CD14-positive monocyte (primary cell): Measurements from ENCODE around the gene TMEM14A. TPM values are rescaled to one million over a fixed set of nuclear protein-coding genes. Genes with fewer than 3 reads are reported as not detected.
A peak's percentile ranks its signal among the peaks of the same experiment; 100 is the strongest.

Experiments
- DNase-seq, 3 donors: peaks; one replicate each; pipeline ENCODE4 v3.0.0-alpha.2; 2011 to 2022
- H2AFZ ChIP-seq: 2 replicates; pipeline ENCODE4 v1.6.0; 2012; ENCODE audit warnings: mild to moderate bottlenecking, low read depth, low read length, inconsistent platforms; ENCODE audit not compliant: insufficient read depth, poor library complexity, severe bottlenecking
- H3K27ac ChIP-seq, 2 donors: 1 replicate in 1 of 2; 2 replicates in 1 of 2; pipeline ENCODE4 v1.5.1; 2012 to 2013; ENCODE audit warnings: low read length in 2 of 2, control low read depth in 1 of 2, inconsistent platforms in 1 of 2, low read depth in 1 of 2, mild to moderate bottlenecking in 1 of 2
- H3K27me3 ChIP-seq, 2 donors: one replicate each; pipeline versions ENCODE4 v1.6.0 to v1.6.1; 2011 to 2013; ENCODE audit warnings: low read length in 2 of 2; ENCODE audit not compliant: control insufficient read depth in 2 of 2, insufficient read depth in 2 of 2
- H3K36me3 ChIP-seq, 2 donors: replicated peaks in 1 of 2; 1 replicate in 1 of 2; 2 replicates in 1 of 2; pipeline versions ENCODE4 v1.5.1 to v1.6.1; 2012 to 2013; ENCODE audit warnings: low read length in 2 of 2, control low read depth in 1 of 2, inconsistent platforms in 1 of 2, mild to moderate bottlenecking in 1 of 2; ENCODE audit not compliant: insufficient read depth in 2 of 2, control insufficient read depth in 1 of 2
- H3K4me1 ChIP-seq, 2 donors: 1 replicate in 1 of 2; 2 replicates in 1 of 2; pipeline versions ENCODE4 v1.5.1 to v1.6.1; 2012 to 2013; ENCODE audit warnings: low read length in 2 of 2, control low read depth in 1 of 2, inconsistent platforms in 1 of 2, mild to moderate bottlenecking in 1 of 2, moderate library complexity in 1 of 2; ENCODE audit not compliant: insufficient read depth in 2 of 2, control insufficient read depth in 1 of 2
- H3K4me2 ChIP-seq: replicated peaks from 2 replicates; pipeline ENCODE3; 2012; ENCODE audit warnings: low read length, moderate library complexity, mild to moderate bottlenecking; ENCODE audit not compliant: poor library complexity, severe bottlenecking; ENCODE audit errors: extremely low read depth
- H3K4me3 ChIP-seq, 3 experiments: fragments of 200-600 bp in 1 of 3; sonication (generic) in 1 of 3; replicated peaks in 1 of 3; 1 replicate in 2 of 3; 2 replicates in 1 of 3; pipeline ENCODE4 v1.5.1; 2011 to 2013; ENCODE audit warnings: low read length in 3 of 3, mild to moderate bottlenecking in 3 of 3, control low read depth in 2 of 3, low read depth in 2 of 3, inconsistent platforms in 1 of 3, moderate library complexity in 1 of 3
- H3K79me2 ChIP-seq: 2 replicates; pipeline ENCODE4 v1.6.0; 2012; ENCODE audit warnings: mild to moderate bottlenecking, control low read depth, inconsistent platforms, low read length, moderate library complexity; ENCODE audit not compliant: insufficient read depth
- H3K9ac ChIP-seq: 2 replicates; pipeline ENCODE4 v1.6.0; 2017; ENCODE audit warnings: low read length, mild to moderate bottlenecking; ENCODE audit not compliant: insufficient read depth, poor library complexity, severe bottlenecking
- H3K9me3 ChIP-seq, 2 donors: replicated peaks in 1 of 2; 1 replicate in 1 of 2; 2 replicates in 1 of 2; pipeline versions ENCODE4 v1.5.1 to v1.6.1; 2012 to 2013; ENCODE audit warnings: low read length in 2 of 2, control low read depth in 1 of 2; ENCODE audit not compliant: control insufficient read depth in 1 of 2, insufficient read depth in 1 of 2
- H4K20me1 ChIP-seq: 2 replicates; pipeline ENCODE4 v1.6.0; 2012; ENCODE audit warnings: mild to moderate bottlenecking, low read length, control low read depth, moderate library complexity; ENCODE audit not compliant: insufficient read depth
- H3K27ac Mint-ChIP-seq, 7 donors: one replicate each; pipeline ENCODE4 v1.8.0; 2020; ENCODE audit warnings: mild to moderate bottlenecking in 7 of 7, mixed read lengths in 7 of 7, moderate library complexity in 6 of 7, inconsistent platforms in 2 of 7
- H3K27me3 Mint-ChIP-seq, 3 donors: one replicate each; pipeline ENCODE4 v1.8.0; 2021 to 2022; ENCODE audit warnings: low read depth in 3 of 3, mild to moderate bottlenecking in 3 of 3, mixed read lengths in 3 of 3, moderate library complexity in 3 of 3, inconsistent platforms in 1 of 3
- H3K36me3 Mint-ChIP-seq, 2 donors: one replicate each; pipeline ENCODE4 v1.8.0; 2020; ENCODE audit warnings: mixed read lengths in 2 of 2, inconsistent platforms in 1 of 2, mild to moderate bottlenecking in 1 of 2
- H3K4me1 Mint-ChIP-seq: one replicate; pipeline ENCODE4 v1.8.0; 2020; ENCODE audit warnings: mild to moderate bottlenecking, mixed read lengths
- H3K4me3 Mint-ChIP-seq, 2 donors: one replicate each; pipeline ENCODE4 v1.8.0; 2020; ENCODE audit warnings: mild to moderate bottlenecking in 2 of 2, mixed read lengths in 2 of 2, moderate library complexity in 1 of 2
- H3K9me3 Mint-ChIP-seq, 7 donors: one replicate each; pipeline ENCODE4 v1.8.0; 2020 to 2022; ENCODE audit warnings: mixed read lengths in 7 of 7, mild to moderate bottlenecking in 6 of 7, moderate library complexity in 6 of 7, inconsistent platforms in 2 of 7
- CTCF ChIP-seq: fragments of 200-600 bp; IDR thresholded peaks from one replicate; pipeline ENCODE4 v1.8.0; 2022; ENCODE audit warnings: antibody characterized with exemption, mild to moderate bottlenecking
- WGBS: methylation state at CpG from one replicate; pipeline ENCODE4 v1.1.5; 2013; ENCODE audit warnings: missing lambda C conversion rate; ENCODE audit not compliant: insufficient coverage; 5-methylcytosine and 5-hydroxymethylcytosine counted together
- intact Hi-C, 2 donors: fragments of 100-400 bp; cut with micrococcal nuclease; formaldehyde crosslinking; loops; one replicate each; pipeline versions ENCODE4 v1.15.0 to v1.15.1; 2023
- polyA plus RNA-seq, 3 donors: library from polyadenylated mRNA; depleted of rRNA in 1 of 3; unstranded in 2 of 3; stranded (reverse) in 1 of 3; fragments of 300-500 nt in 2 of 3; fragments of >200 nt in 1 of 3; fragmentation: Illumina TruSeq in 2 of 3; gene quantifications; 1 replicate in 2 of 3; 2 replicates in 1 of 3; pipeline ENCODE4 v1.2.3, GENCODE V29; 2012 to 2021

The TMEM14A gene
- polyA plus RNA-seq, 3 donors, result 0.08 to 0.23 (median 0.20) TPM

GRCh38 chr6:52696418-52696817 lies 25.5 kb downstream of the TMEM14A start:
- Histone ChIP-seq H4K20me1 (no peaks in the 10 kb centered on the region), H3K79me2 (no peaks in the 10 kb centered on the region), H3K4me3 (no peak overlapping the region), H3K4me1 (no peaks in the 10 kb centered on the region), H3K27me3 (peaks cover 67 to 90% of the 10 kb centered on the region in 2 donors), H2AFZ (no peak overlapping the region), H3K4me2 (no peak overlapping the region), H3K36me3 (no peaks in the 10 kb centered on the region), H3K27ac (no peak overlapping the region), H3K9ac (no peak overlapping the region), H3K9me3 (peaks cover 0 to 5% of the 10 kb centered on the region in 2 donors)
- no peak for DNase-seq
- TF ChIP-seq CTCF, result no peak
- Mint-ChIP-seq H3K9me3 (peaks cover 0 to 6% (median 3%) of the 10 kb centered on the region in 7 donors), H3K4me3 (peak overlapping the region in 1 of 2 donors; percentile 65), H3K27ac (no peak overlapping the region), H3K4me1 (no peaks in the 10 kb centered on the region), H3K36me3 (no peaks in the 10 kb centered on the region), H3K27me3 (peaks cover 57 to 80% (median 62%) of the 10 kb centered on the region in 3 donors)
- intact Hi-C loops, result no loop called here
- WGBS, result no CpG with 5 or more reads among the region's 4 CpGs

GRCh38 chr6:52697903-52698302 lies 27.0 kb downstream of the TMEM14A start:
- no peaks in the 10 kb centered on the region for H3K36me3 ChIP-seq
- intact Hi-C loops, result no loop called here
- no CpG with 5 or more reads among the region's 2 CpGs for WGBS

More at GRCh38 chr6:52697903-52698302, 27.0 kb downstream of the TMEM14A start:
- Histone ChIP-seq H3K9me3 (peaks cover 0 to 5% of the 10 kb centered on the region in 2 donors), H3K79me2 (no peaks in the 10 kb centered on the region), H3K27ac (no peak overlapping the region), H3K4me1 (no peaks in the 10 kb centered on the region), H2AFZ (no peak overlapping the region), H4K20me1 (no peaks in the 10 kb centered on the region), H3K4me3 (no peak overlapping the region), H3K4me2 (no peak overlapping the region), H3K9ac (no peak overlapping the region), H3K27me3 (peaks cover 60 to 89% of the 10 kb centered on the region in 2 donors)
- H3K27ac Mint-ChIP-seq, result no peak overlapping the region
- peaks cover 0 to 6% (median 3%) of the 10 kb centered on the region in 7 donors for H3K9me3 Mint-ChIP-seq
- peaks cover 52 to 73% (median 57%) of the 10 kb centered on the region in 3 donors for H3K27me3 Mint-ChIP-seq
- no peak for TF ChIP-seq CTCF
- DNase-seq, result no peak
- H3K4me3 Mint-ChIP-seq, result no peak overlapping the region
- H3K4me1 Mint-ChIP-seq, result no peaks in the 10 kb centered on the region
- H3K36me3 Mint-ChIP-seq, result no peaks in the 10 kb centered on the region
